SIG-M5 treated with dmso at 0.1 percent for 504 hours (cell line): ENCODE results near the gene RSF1.
"Not testable (repeated sequence)": the region's sequence is repeated elsewhere in the genome, so short reads cannot be mapped to it uniquely, and the experiment has no call there.

Source experiments
- DNase-seq: peaks from one replicate; lab custom pipeline; 2025; ENCODE audit not compliant: unreplicated experiment; lab: John Stamatoyannopoulos, UW

RSF1 gene

GRCh38 chr11:77820565-77821348 is at the start of gene RSF1, which contains the start of gene AAMDC:
Gene RSF1, minus strand, starts transcription at chr11:77820722. Its CDS starts 8 bp downstream, at chr11:77820714.
Gene AAMDC, plus strand, starts transcription at chr11:77821144. Its CDS starts 21,353 bp downstream, at chr11:77842497.
- peak; percentile 97 for DNase-seq

- DNase-seq = no peak
Observed at GRCh38 chr11:77868744-77869143, 48.2 kb upstream of the RSF1 start.

GRCh38 chr11:77866336-77866735 is 45.8 kb upstream of the RSF1 start:
- DNase-seq = no peak

GRCh38 chr11:77865805-77866204 is 45.3 kb upstream of the RSF1 start:
- DNase-seq = no peak

- DNase-seq = not testable (repeated sequence)
Observed at GRCh38 chr11:77861444-77861843, 40.9 kb upstream of the RSF1 start.

- not testable (repeated sequence) for DNase-seq
Observed at GRCh38 chr11:77857906-77858457, 37.5 kb upstream of the RSF1 start.

GRCh38 chr11:77854838-77855237 is 34.3 kb upstream of the RSF1 start:
- DNase-seq = no peak

- DNase-seq = no peak
Observed at GRCh38 chr11:77851503-77851902, 31.0 kb upstream of the RSF1 start.

GRCh38 chr11:77843700-77844099 is 23.2 kb upstream of the RSF1 start:
- not testable (repeated sequence) for DNase-seq

GRCh38 chr11:77842441-77843121 is 22.1 kb upstream of the RSF1 start:
- DNase-seq = no peak

GRCh38 chr11:77833302-77833701 is 12.8 kb upstream of the RSF1 start:
- no peak for DNase-seq

- no peak for DNase-seq
Observed at GRCh38 chr11:77828926-77829325, 8.4 kb upstream of the RSF1 start.

- DNase-seq = no peak
Observed at GRCh38 chr11:77823775-77824174, 3.3 kb upstream of the RSF1 start.

GRCh38 chr11:77822126-77822525 is 1.6 kb upstream of the RSF1 start:
- DNase-seq = not testable (repeated sequence)

GRCh38 chr11:77821349-77821851 is 878 bp upstream of the RSF1 start:
- no peak for DNase-seq

GRCh38 chr11:77819921-77820564 is 479 bp downstream of the RSF1 start:
- DNase-seq = peak; percentile 38

- DNase-seq = peak; percentile 91
Observed at GRCh38 chr11:77819411-77819920, 1.1 kb downstream of the RSF1 start.

- DNase-seq = no peak
Observed at GRCh38 chr11:77815459-77815858, 5.1 kb downstream of the RSF1 start.

- no peak for DNase-seq
Observed at GRCh38 chr11:77814848-77815247, 5.7 kb downstream of the RSF1 start.

- no peak for DNase-seq
Observed at GRCh38 chr11:77813256-77813655, 7.3 kb downstream of the RSF1 start.

- no peak for DNase-seq
Observed at GRCh38 chr11:77806993-77807392, 13.5 kb downstream of the RSF1 start.
